Bladder microvascular endothelial cell (primary cell): ENCODE data around the gene FAM50B. TPM values are rescaled to one million over a fixed set of nuclear protein-coding genes. Genes with fewer than 3 reads are reported as not detected.

Experiments
- total RNA-seq: library from RNA; depleted of rRNA; stranded (reverse); fragments of >200 nt; gene quantifications from 2 replicates; pipeline ENCODE4 v1.2.3, GENCODE V29; 2014

Gene FAM50B, protein sequence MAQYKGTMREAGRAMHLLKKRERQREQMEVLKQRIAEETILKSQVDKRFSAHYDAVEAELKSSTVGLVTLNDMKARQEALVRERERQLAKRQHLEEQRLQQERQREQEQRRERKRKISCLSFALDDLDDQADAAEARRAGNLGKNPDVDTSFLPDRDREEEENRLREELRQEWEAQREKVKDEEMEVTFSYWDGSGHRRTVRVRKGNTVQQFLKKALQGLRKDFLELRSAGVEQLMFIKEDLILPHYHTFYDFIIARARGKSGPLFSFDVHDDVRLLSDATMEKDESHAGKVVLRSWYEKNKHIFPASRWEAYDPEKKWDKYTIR
- 8.7 and 9.4 TPM in 2 replicates for total RNA-seq

DNA sequence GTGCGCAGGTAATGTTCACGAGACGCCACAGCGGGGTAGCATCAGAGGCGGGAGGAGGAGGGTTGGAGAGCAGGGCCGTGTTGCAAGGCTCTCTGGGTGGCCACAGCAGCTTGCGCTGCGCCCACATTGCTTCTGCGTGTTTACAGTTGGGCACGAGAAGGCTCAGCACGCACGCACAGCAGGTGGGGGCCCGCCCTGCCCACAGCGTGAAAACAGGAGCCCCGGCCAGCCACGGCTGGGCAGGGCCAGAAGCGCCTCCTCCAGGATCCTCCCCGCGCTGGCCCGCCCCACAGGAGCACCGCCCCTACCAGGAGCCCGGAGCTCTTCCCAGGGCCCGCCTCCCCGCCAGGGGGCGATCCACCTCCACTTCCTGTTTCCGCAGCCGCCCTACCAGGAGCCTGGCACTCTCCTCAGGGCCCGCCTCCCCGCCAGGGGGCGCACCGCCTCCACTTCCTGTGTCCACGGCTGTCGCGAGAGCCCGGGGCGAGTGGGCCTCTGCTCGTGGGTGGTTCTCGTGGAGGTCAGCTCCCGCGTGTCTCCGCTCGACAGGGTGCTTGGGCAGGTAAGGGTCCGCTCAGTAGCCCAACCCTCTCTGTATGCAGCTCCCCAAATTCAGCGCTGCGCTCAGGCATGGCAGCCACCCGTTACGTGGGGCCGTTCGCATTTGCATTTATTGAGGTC lies at the start of gene FAM50B:
TSS of gene FAM50B (plus strand) at position 449 of the 681 bp plus-strand sequence. CDS start 439 bp downstream, outside the sequence.

Other genes starting within 250 kb of the FAM50B start
- gene PXDC1, start 97.7 kb upstream of the FAM50B start, total RNA-seq, result 63.8 and 104 TPM in 2 replicates
- not detected in 2 replicates for gene FAM217A, start 229.8 kb downstream of the FAM50B start, total RNA-seq